ENCODE measurements around the gene HRC. TPM values are rescaled to one million over a fixed set of nuclear protein-coding genes. Genes with fewer than 3 reads are reported as not detected.
"Not testable (repeated sequence)": the region's sequence is repeated elsewhere in the genome, so short reads cannot be mapped to it uniquely, and the experiment has no call there.

Gene HRC
- polyA plus RNA-seq, 3 donors, result not detected

- H3K4me3 ChIP-seq (replicated peaks in 1 of 3; ENCODE audit: low read depth in 2 of 3, low read length in 3 of 3); H4K20me1 ChIP-seq (ENCODE audit: insufficient read depth, low read length); H3K27ac ChIP-seq (ENCODE audit: low read depth in 1 of 2, low read length in 2 of 2); H2AFZ ChIP-seq (ENCODE audit: insufficient read depth, low read depth, low read length, poor library complexity, severe bottlenecking); H3K9me3 ChIP-seq (replicated peaks in 1 of 2; ENCODE audit: control insufficient read depth in 1 of 2, insufficient read depth in 1 of 2, low read length in 2 of 2); intact Hi-C loops (cut with micrococcal nuclease); H3K9ac ChIP-seq (ENCODE audit: insufficient read depth, low read length, poor library complexity, severe bottlenecking); H3K36me3 ChIP-seq (replicated peaks in 1 of 2; ENCODE audit: control insufficient read depth in 1 of 2, insufficient read depth in 2 of 2, low read length in 2 of 2); H3K27ac Mint-ChIP-seq; H3K79me2 ChIP-seq (ENCODE audit: insufficient read depth, low read length); DNase-seq; H3K4me2 ChIP-seq (replicated peaks; ENCODE audit: extremely low read depth, low read length, poor library complexity, severe bottlenecking); H3K36me3 Mint-ChIP-seq: not testable (repeated sequence)
- peaks cover 38 to 55% (median 39%) of the 10 kb centered on the region in 3 donors for H3K27me3 Mint-ChIP-seq (ENCODE audit: low read depth in 3 of 3)
- 80% methylated on average over 5 of the region's 10 CpGs for WGBS (ENCODE audit: insufficient coverage)
- peaks cover 20 to 32% of the 10 kb centered on the region in 2 donors for H3K4me1 ChIP-seq (ENCODE audit: control insufficient read depth in 1 of 2, insufficient read depth in 2 of 2, low read length in 2 of 2)
- H3K9me3 Mint-ChIP-seq, result peaks cover 0 to 19% (median 7%) of the 10 kb centered on the region in 7 donors
- H3K4me3 Mint-ChIP-seq, result peak overlapping the region in 1 of 2 donors; percentile 63
- H3K27me3 ChIP-seq (ENCODE audit: control insufficient read depth in 2 of 2, insufficient read depth in 2 of 2, low read length in 2 of 2), result peaks cover 15 to 25% of the 10 kb centered on the region in 2 donors
- H3K4me1 Mint-ChIP-seq, result peaks cover 25% of the 10 kb centered on the region
These were observed 33.4 kb downstream of the HRC start for GRCh38 chr19:49121841-49122240.

DNA sequence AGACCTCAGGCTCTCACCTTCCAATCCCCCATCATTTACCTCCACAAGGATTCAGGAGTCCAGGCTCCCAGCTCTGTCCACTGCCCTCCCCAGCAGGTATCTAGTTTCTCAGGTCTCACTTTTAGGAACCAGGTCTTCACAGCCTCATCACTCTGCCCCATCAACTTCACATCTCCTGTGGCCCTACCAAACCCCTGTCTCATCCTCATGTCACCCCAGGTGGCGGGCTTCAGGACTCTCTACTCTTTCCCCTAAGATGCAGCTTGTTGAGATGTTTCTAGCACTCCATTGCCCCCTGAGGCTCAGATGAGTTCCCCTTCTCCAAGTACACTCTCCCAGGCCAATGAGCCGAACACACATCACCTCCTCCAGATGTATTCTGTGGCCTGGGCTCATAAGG is 34.3 kb downstream of the HRC start:
- Mint-ChIP-seq H3K9me3 (peaks cover 3 to 22% (median 11%) of the 10 kb centered on the region in 7 donors), H3K4me3 (peak overlapping the region in 1 of 2 donors; percentile 84), H3K4me1 (peaks cover 33% of the 10 kb centered on the region), H3K36me3 (peaks cover 2 to 9% of the 10 kb centered on the region in 2 donors), H3K27ac (no peak overlapping the region), H3K27me3 (ENCODE audit: low read depth in 3 of 3) (peaks cover 36 to 49% (median 39%) of the 10 kb centered on the region in 3 donors)
- no peak for TF ChIP-seq CTCF (IDR thresholded peaks at IDR 0.05)
- WGBS (ENCODE audit: insufficient coverage), result 75% methylated on average over 1 of the region's 2 CpGs
- no peaks in the 10 kb centered on the region for H3K79me2 ChIP-seq (ENCODE audit: insufficient read depth, low read length)
- no peak overlapping the region for H3K9ac ChIP-seq (ENCODE audit: insufficient read depth, low read length, poor library complexity, severe bottlenecking)
- intact Hi-C loops (cut with micrococcal nuclease), result no loop called here
- H4K20me1 ChIP-seq (ENCODE audit: insufficient read depth, low read length), result no peaks in the 10 kb centered on the region
- no peak overlapping the region for H3K4me2 ChIP-seq (replicated peaks; ENCODE audit: extremely low read depth, low read length, poor library complexity, severe bottlenecking)
- no peak overlapping the region for H3K27ac ChIP-seq (ENCODE audit: low read depth in 1 of 2, low read length in 2 of 2)
- H3K4me3 ChIP-seq (replicated peaks in 1 of 3; ENCODE audit: low read depth in 2 of 3, low read length in 3 of 3), result no peak overlapping the region
- peaks cover 15 to 25% of the 10 kb centered on the region in 2 donors for H3K27me3 ChIP-seq (ENCODE audit: control insufficient read depth in 2 of 2, insufficient read depth in 2 of 2, low read length in 2 of 2)
- peaks cover 27 to 40% of the 10 kb centered on the region in 2 donors for H3K4me1 ChIP-seq (ENCODE audit: control insufficient read depth in 1 of 2, insufficient read depth in 2 of 2, low read length in 2 of 2)
- no peak overlapping the region for H2AFZ ChIP-seq (ENCODE audit: insufficient read depth, low read depth, low read length, poor library complexity, severe bottlenecking)
- no peaks in the 10 kb centered on the region for H3K9me3 ChIP-seq (replicated peaks in 1 of 2; ENCODE audit: control insufficient read depth in 1 of 2, insufficient read depth in 1 of 2, low read length in 2 of 2)
- DNase-seq, result no peak
- H3K36me3 ChIP-seq (replicated peaks in 1 of 2; ENCODE audit: control insufficient read depth in 1 of 2, insufficient read depth in 2 of 2, low read length in 2 of 2), result no peaks in the 10 kb centered on the region

Measured in CD14-positive monocyte (primary cell).